ENCODE data around the gene KCTD14. TPM values are rescaled to one million over a fixed set of nuclear protein-coding genes. Genes with fewer than 3 reads are reported as not detected.

KCTD14 gene
- total RNA-seq, 2 donors from 2014 or later = 7.6 to 12.2 TPM

DNA sequence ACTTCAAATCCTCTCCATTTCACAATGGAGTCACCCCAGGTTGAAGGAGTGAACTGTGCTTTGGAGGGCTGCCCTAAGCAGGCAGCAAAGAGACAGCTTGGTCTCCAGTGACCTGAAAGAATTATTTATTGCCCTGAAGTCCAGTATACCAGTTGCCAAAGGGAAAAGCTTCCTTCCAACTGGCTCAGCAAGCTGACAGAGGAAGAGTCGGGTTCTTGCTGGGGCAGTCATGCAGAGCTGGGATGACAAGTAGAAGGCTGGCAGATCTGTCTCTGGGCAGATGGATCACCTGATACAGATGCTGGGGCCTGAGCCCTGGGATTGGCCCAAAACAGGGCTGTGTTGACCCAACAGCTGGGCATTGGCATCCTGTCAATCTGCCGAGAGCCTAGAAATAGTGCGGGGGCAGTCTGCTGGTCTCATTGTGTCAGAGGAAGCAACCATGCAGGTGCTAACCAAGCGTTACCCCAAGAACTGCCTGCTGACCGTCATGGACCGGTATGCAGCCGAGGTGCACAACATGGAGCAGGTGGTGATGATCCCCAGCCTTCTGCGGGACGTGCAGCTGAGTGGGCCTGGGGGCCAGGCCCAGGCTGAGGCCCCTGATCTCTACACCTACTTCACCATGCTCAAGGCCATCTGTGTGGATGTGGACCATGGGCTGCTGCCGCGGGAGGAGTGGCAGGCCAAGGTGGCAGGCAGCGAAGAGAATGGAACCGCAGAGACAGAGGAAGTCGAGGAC lies 40.5 kb upstream of the KCTD14 start, which contains the start of gene THRSP:
Gene THRSP (plus strand): TSS at position 422 of the 742 bp plus-strand sequence. CDS start 21 bp downstream, at position 443.
- DNase-seq = no peak
- intact Hi-C loops (cut with DNase I) = no loop called here
- TF ChIP-seq, protein P1, sequence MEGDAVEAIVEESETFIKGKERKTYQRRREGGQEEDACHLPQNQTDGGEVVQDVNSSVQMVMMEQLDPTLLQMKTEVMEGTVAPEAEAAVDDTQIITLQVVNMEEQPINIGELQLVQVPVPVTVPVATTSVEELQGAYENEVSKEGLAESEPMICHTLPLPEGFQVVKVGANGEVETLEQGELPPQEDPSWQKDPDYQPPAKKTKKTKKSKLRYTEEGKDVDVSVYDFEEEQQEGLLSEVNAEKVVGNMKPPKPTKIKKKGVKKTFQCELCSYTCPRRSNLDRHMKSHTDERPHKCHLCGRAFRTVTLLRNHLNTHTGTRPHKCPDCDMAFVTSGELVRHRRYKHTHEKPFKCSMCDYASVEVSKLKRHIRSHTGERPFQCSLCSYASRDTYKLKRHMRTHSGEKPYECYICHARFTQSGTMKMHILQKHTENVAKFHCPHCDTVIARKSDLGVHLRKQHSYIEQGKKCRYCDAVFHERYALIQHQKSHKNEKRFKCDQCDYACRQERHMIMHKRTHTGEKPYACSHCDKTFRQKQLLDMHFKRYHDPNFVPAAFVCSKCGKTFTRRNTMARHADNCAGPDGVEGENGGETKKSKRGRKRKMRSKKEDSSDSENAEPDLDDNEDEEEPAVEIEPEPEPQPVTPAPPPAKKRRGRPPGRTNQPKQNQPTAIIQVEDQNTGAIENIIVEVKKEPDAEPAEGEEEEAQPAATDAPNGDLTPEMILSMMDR (IDR thresholded peaks at IDR 0.05) = no peak
- TF ChIP-seq POLR2A (IDR thresholded peaks at IDR 0.05) = no peak
- no peak for ATAC-seq
- WGBS, 2 donors = 89 to 95% methylated on average over 3 to 14 of the region's 14 CpGs
- H3K4me3 ChIP-seq = no peak within 1 kb of the TSS
- H3K36me3 ChIP-seq (replicated peaks in 1 of 2; ENCODE audit: insufficient read depth in 1 of 2, low read depth in 2 of 2) = peaks cover 0 to 1% of the 10 kb centered on the region in 2 donors
- H3K27ac ChIP-seq = no peak within 1 kb of the TSS
- H3K4me1 ChIP-seq = peaks cover 22% of the 10 kb centered on the region
- no peaks in the 10 kb centered on the region for H3K9me3 ChIP-seq
- no peaks in the 10 kb centered on the region for H3K27me3 ChIP-seq

DNA sequence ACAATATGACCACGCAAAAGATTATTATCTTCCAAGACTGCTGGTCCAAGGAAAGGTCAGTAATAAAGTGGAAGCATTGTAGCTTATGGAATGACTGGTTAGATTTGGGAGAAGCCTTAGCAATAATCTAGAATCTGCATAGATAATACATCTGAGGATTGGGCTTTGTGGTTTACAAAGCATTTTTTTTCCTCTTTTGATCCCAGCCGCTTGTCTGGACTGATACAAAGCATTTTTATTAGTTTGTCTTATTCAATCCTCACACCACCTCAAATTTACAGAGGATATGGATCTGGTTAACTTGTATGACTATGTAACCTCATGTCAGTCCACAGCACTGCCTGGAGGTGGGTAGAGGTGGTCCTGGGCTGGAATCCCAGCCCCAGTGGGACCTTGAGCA lies 39.6 kb upstream of the KCTD14 start:
- WGBS, 2 donors = 81 to 82% methylated on average over 2 of the region's 2 CpGs
- intact Hi-C loops (cut with DNase I) = no loop called here
- Histone ChIP-seq H3K4me3 (no peak overlapping the region), H3K27ac (no peak overlapping the region), H3K4me1 (peaks cover 22% of the 10 kb centered on the region), H3K27me3 (no peaks in the 10 kb centered on the region), H3K36me3 (replicated peaks in 1 of 2; ENCODE audit: insufficient read depth in 1 of 2, low read depth in 2 of 2) (peaks cover 0 to under 1% of the 10 kb centered on the region in 2 donors), H3K9me3 (no peaks in the 10 kb centered on the region)
- ATAC-seq (no peak), DNase-seq (no peak)
- TF ChIP-seq POLR2A (IDR thresholded peaks at IDR 0.05) = no peak
- TF ChIP-seq, protein P1 (IDR thresholded peaks at IDR 0.05) = no peak

DNA sequence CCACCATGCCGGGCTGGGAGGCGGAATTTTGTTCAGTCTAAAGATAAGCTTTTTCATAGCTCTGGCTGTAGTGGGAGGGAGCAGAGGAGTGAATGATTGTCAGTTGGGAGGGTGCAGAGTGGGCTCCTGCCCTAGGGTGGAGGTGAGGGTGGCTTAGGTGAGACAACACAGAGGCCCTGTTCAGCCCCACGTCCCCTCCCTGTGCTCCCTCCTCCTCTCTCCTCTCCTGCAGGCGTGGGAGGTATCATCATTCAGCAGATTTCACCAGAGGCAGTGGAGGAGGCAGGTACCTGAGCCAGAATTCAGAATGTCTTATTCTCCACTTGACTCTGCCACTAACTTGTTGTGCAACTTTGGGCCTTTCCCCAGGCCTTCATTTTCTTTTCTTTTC lies 38.8 kb upstream of the KCTD14 start:
- intact Hi-C loops (cut with DNase I) = no loop called here
- no peak for TF ChIP-seq POLR2A (IDR thresholded peaks at IDR 0.05)
- TF ChIP-seq, protein P1 (IDR thresholded peaks at IDR 0.05) = no peak
- no peaks in the 10 kb centered on the region for H3K9me3 ChIP-seq
- no peaks in the 10 kb centered on the region for H3K36me3 ChIP-seq (replicated peaks in 1 of 2; ENCODE audit: insufficient read depth in 1 of 2, low read depth in 2 of 2)
- H3K27me3 ChIP-seq = no peaks in the 10 kb centered on the region
- no peak for ATAC-seq
- peaks cover 22% of the 10 kb centered on the region for H3K4me1 ChIP-seq
- no peak overlapping the region for H3K4me3 ChIP-seq
- no peak for DNase-seq
- WGBS, 2 donors = 22 to 33% methylated on average over 4 of the region's 4 CpGs
- peak overlapping the region in 3 of 4 donors; percentile 62 to 77 (median 71) for H3K27ac ChIP-seq

DNA sequence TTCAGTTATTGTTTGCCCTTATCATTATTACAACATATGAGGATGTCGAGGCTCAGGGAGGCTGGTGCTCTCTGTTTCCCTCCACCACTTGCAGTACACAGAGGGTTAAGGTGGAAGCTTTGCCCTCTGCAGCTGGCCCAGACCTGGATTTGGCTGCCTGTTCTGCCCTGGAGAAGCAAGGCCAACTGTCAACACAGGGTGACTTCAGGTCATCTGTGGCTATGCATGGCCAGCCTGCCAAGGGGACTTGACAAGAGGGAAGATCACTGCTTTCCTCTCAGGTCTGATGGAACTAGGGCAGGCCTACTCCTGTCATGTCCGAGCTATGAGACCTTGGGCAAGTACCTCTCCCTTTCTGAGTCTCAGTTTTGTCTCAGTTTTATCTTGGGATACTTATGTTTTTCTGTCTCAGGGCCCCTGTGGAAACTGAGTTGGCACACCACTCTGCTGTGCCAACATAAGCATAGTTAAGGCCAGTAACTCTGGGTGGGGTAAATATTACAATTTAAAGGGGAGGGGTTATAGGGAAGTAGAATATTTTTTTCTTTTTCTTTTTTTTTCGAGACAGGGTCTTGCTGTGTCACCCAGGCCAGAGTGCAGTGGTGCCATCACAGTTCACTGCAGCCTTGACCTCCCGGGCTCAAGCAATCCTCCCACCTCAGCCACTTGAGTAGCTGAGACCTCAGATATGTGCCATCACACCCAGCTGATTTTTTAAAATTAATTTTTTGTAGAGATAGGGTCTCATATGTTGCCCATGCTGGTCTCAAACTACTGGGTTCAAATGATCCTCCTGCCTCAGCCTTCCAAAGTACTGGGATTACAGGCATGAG lies 38.2 kb upstream of the KCTD14 start:
- WGBS, 2 donors = 21 to 32% methylated on average over 4 of the region's 4 CpGs
- ATAC-seq = peak; percentile 94
- H3K27me3 ChIP-seq = no peaks in the 10 kb centered on the region
- intact Hi-C loops (cut with DNase I) = no loop called here
- no peaks in the 10 kb centered on the region for H3K36me3 ChIP-seq (replicated peaks in 1 of 2; ENCODE audit: insufficient read depth in 1 of 2, low read depth in 2 of 2)
- peak; percentile 74 to 81 (median 77) for DNase-seq
- peak overlapping the region; percentile 58 to 77 (median 66) for H3K27ac ChIP-seq
- H3K9me3 ChIP-seq = no peaks in the 10 kb centered on the region
- H3K4me3 ChIP-seq = no peak overlapping the region
- TF ChIP-seq, protein P1 (IDR thresholded peaks at IDR 0.05) = no peak
- no peak for TF ChIP-seq POLR2A (IDR thresholded peaks at IDR 0.05)
- H3K4me1 ChIP-seq = peaks cover 22% of the 10 kb centered on the region

Measured in body of pancreas (tissue), 4 donors.